DMS53 (cell line): Measurements from ENCODE around the gene ERP29.

Source experiments
- DNase-seq: peaks from one replicate; lab custom pipeline; 2025; lab: John Stamatoyannopoulos, UW

Gene ERP29

GRCh38 chr12:112001576-112001975, 11.7 kb upstream of the ERP29 start:
- no peak for DNase-seq

- no peak for DNase-seq
Measured at GRCh38 chr12:112004041-112004440, 9.2 kb upstream of the ERP29 start.

GRCh38 chr12:112005419-112006395, 7.5 kb upstream of the ERP29 start:
- DNase-seq, result peak; percentile 88

GRCh38 chr12:112007945-112008344, 5.3 kb upstream of the ERP29 start:
- DNase-seq, result no peak

- DNase-seq, result no peak
Measured at GRCh38 chr12:112008918-112009317, 4.3 kb upstream of the ERP29 start.

GRCh38 chr12:112009596-112009995, 3.6 kb upstream of the ERP29 start:
- DNase-seq, result peak; percentile 34

- DNase-seq, result no peak
Measured at GRCh38 chr12:112010415-112011344, 2.5 kb upstream of the ERP29 start.

- no peak for DNase-seq
Measured at GRCh38 chr12:112011685-112012084, 1.5 kb upstream of the ERP29 start.

GRCh38 chr12:112013601-112014402, 576 bp downstream of the ERP29 start:
- DNase-seq, result peak; percentile 95

GRCh38 chr12:112015938-112016337, 2.7 kb downstream of the ERP29 start:
- no peak for DNase-seq

GRCh38 chr12:112017041-112017440, 3.8 kb downstream of the ERP29 start:
- DNase-seq, result peak; percentile 86

GRCh38 chr12:112018571-112019237, 5.5 kb downstream of the ERP29 start:
- DNase-seq, result peak; percentile 74

- no peak for DNase-seq
Measured at GRCh38 chr12:112020947-112021457, 7.8 kb downstream of the ERP29 start.

GRCh38 chr12:112022241-112023016, 9.2 kb downstream of the ERP29 start:
- DNase-seq, result peak; percentile 24

- no peak for DNase-seq
Measured at GRCh38 chr12:112023759-112024396, 10.7 kb downstream of the ERP29 start.

- peak; percentile 63 for DNase-seq
Measured at GRCh38 chr12:112025808-112026375, 12.7 kb downstream of the ERP29 start.

GRCh38 chr12:112029301-112029700, 16.1 kb downstream of the ERP29 start:
- no peak for DNase-seq

GRCh38 chr12:112031472-112031871, 18.2 kb downstream of the ERP29 start:
- no peak for DNase-seq

- no peak for DNase-seq
Measured at GRCh38 chr12:112032292-112032691, 19.1 kb downstream of the ERP29 start.
